GM18873 (cell line): Measurements from ENCODE around the gene ESF1.
"Not testable (repeated sequence)": the region's sequence is repeated elsewhere in the genome, so short reads cannot be mapped to it uniquely, and the experiment has no call there.

Experiments
- ATAC-seq: cut with Tn5 transposase; IDR thresholded peaks from one replicate; pipeline ENCODE4 v1.9.1; 2021; ENCODE audit warnings: mild to moderate bottlenecking, moderate library complexity, moderate number of reproducible peaks; ENCODE audit not compliant: unreplicated experiment, low FRiP score

ESF1 gene

DNA sequence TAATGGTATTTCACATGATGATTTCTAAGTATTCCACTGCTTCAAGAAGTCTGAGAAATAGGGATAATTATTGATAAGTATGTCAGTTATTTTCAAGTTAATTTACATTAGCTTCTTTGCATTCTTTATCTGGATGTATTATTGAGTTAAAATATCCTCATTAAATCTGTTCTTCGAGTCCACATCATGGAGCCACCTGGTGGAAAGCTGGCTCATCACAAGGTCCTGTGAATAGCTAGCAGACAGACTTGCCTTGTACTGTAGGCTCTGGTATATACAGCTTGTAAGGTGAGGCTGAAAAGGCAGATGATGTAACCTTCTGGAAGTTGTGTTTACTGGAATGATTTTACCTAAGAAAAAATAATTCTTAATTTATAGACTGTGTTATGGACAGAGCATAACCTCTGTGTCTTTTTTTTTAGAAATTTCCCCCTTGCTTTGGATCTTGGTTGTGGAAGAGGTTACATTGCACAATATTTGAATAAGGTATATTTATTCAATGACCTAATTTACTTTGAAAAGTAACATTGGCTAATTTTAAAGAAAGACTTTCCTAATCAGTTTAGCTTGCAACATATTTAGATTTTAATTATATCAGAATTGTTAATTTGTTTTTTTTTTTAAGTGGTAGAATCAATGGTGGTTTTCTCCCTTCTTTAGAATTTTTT lies 3.6 kb upstream of the ESF1 start:
- no peak for ATAC-seq

- no peak for ATAC-seq
These were observed 1.6 kb upstream of the ESF1 start for GRCh38 chr20:13786143-13786828.

DNA sequence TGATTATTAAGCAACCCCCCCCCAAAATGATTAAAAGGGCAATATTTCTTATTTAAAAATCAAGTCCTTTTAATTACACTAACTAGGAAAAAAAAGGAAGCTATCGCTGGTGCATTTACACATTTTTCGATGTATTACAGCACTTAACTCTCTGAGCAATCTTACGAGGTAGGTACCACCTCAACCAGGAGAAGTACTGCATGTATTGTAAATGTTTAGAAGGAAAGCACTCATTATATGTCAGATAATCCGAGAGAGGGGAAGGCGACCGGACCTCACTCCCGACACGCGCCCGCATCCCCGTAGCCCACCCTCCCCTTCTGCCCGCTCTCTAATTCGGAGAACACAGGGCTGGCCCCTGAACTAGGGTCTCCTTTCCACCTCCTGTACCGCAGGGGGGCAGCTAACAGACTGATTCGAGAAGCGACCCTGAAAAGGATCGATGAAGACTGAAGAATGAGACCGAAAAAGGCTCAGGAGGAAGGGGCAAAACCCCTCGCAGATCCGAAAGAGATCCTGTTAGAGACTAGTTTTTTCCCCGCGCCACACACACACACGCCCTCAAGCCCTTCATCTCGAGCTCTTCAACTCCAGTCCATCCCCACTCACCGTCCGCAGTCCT lies 337 bp downstream of the ESF1 start:
- no peak for ATAC-seq

DNA sequence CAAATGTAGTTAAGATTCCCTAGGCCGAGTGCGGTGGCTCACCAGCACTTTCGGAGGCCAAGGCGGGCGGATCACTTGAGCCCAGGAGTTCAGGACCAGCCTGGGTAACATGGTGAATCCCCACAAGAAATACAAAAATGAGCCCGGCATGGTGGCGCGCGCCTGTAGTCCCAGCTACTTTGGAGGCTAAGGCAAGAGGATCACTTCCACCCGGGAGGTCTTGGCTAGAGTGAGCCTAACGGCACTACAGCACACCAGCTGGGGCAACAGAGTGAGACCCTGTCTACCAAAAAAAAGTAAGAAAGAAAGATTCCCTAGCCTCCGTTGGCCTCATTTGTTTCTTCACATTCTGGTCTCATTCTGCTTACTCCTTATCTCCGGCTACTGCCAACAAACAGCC lies 1.2 kb downstream of the ESF1 start:
- no peak for ATAC-seq

DNA sequence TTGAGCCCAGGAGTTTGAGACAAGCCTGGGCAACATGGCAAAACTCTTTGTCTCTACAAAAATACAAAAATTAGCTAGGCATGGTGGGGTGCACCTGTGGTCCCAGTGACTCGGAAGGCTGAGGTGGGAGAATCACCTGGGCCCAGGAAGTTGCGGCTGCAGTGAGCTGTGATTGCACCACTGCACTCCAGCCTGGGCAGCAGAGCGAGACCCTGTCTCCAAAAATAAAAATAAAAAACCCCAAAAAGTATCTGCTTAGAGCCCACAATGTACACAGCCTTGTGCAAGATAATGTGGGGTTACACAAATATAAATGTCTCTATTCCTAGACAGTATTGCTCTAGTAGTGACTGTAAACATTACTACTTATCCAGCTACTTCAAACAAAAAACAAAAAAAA lies 5.9 kb downstream of the ESF1 start:
- ATAC-seq: no peak

- ATAC-seq: no peak
These were observed 7.5 kb downstream of the ESF1 start for GRCh38 chr20:13777171-13777601.

- no peak for ATAC-seq
These were observed 8.9 kb downstream of the ESF1 start for GRCh38 chr20:13775867-13776266.

GRCh38 chr20:13772529-13772928 lies 12.2 kb downstream of the ESF1 start:
- no peak for ATAC-seq

DNA sequence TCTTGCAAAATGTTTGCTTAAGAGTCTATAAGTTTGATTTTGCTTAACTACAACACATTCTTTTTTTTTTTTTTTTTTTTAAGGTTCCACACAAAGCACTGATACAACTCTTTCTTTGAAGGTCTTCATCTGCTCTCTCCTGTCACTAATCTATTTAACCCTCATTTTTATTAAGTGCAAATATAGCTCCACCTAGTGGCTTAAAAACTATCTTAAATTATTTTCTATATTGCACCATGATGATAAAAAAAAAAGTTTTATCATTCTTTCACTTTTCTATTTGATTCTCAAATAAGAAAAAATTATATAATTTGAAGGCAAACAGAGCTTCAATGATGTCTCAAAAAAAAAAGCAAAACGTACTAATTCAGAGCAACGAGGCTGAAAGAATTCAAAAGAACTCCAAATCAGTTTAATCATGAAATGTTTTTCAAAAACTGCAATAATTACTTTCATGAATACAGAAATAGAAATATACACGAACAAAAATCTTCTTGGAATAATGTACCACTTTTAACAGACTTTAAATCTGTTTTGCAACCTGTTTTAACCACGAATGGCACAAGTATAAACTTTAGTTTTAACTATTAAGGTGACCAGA lies 12.8 kb downstream of the ESF1 start:
- no peak for ATAC-seq

DNA sequence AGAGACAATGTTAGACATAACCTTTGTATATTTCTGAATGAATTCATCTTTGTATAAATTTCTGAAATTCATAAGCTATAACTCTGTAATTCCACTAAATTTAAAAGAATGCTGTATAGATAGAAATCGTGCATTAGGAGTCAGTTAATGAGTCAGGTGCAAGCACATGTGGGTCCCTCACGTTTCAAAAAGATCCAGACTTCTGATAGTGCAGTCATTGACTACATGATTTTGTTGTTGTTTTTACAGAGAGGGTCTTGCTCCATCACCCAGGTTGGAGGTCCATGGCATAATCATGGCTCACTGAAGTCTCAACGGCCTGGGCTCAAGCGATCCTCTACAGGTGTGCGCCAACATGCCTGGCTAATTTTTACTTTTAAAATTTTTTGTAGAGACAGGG lies 14.6 kb downstream of the ESF1 start:
- no peak for ATAC-seq

GRCh38 chr20:13765868-13766416 lies 18.8 kb downstream of the ESF1 start:
- ATAC-seq: no peak

DNA sequence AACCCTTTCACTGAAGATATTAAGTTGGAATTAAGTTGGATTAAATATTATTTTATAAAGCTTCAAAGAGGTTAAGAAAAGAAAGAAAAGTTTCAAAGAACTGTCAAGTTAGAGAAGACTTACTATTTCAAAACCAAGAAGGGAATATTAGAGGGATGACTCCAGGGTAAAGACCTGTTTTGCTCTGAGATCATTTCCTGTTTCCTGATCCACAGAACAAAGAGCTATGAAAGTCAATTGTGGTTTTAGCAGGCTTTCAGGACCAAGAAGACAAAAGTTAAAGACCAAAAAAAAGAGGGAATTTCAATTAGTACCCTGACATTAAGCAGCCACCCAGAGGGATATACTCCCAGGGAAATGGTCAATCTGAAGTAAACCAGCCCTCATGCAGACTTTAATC lies 19.4 kb downstream of the ESF1 start:
- no peak for ATAC-seq

GRCh38 chr20:13760451-13760946 lies 24.2 kb downstream of the ESF1 start:
- not testable (repeated sequence) for ATAC-seq

DNA sequence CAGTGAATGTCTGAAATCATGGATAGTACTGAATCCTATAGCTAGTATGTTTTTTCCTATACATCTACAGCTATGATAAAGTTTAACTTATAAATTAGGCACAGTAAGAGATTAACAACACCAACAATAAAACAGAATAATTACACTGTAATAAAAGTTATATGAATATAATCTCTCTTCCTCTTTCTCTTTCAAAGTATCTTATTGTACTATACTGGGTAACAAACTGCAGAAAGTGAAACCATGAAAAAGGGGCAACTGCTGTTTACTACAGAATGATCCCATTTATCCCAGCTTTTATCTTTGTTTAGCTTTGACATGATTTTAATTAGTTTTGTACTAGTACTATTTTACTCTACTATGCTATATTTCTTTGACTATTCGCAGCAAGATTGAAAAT lies 25.8 kb downstream of the ESF1 start:
- ATAC-seq: no peak

DNA sequence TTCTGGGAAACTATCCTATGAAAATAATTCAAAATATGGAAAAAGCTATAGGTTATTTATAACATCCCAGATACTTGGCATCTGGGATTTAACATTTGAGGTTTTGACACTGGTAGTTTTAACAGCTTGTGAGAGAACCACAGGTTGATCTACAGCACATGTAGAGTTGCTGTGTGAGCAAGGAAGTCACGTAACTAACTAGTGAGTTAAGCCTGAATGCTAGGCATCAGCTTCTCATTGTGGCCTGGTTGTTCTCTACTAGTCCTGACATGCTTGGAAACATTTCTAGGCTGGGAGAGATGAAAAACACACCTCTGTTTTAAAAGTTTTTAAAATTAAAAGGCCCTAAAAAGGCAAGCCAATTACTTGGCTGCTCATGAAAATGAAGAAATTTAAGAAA lies 28.2 kb downstream of the ESF1 start:
- no peak for ATAC-seq

- ATAC-seq: no peak
These were observed 28.9 kb downstream of the ESF1 start for GRCh38 chr20:13755809-13756208.

DNA sequence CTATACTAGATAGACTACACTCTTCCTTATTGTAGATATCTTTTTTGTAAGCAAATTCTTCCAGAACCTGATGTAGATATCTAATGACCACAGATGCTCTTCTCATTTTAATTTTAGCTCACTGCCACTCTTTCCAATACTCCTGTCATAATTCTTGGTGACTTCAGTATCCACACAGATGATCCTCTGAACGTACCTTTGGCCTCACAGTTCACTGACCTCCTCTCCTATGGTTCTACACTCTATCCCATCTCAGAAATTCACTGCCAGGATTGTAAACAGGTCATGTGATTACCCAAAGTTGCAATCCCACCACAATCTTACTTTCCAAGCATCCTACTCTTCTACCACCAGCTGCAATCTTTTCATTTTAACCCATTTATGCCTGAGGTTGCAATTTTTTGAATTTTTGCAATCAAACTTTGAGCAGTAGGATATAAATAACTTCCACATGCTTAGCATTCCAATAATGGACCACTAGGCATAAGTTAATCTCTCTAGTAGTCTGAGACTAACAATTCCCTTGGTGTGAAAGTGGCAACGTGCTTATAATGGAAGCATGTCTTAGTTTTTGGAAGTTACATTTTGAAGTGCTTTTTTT lies 31.2 kb downstream of the ESF1 start:
- ATAC-seq: no peak

DNA sequence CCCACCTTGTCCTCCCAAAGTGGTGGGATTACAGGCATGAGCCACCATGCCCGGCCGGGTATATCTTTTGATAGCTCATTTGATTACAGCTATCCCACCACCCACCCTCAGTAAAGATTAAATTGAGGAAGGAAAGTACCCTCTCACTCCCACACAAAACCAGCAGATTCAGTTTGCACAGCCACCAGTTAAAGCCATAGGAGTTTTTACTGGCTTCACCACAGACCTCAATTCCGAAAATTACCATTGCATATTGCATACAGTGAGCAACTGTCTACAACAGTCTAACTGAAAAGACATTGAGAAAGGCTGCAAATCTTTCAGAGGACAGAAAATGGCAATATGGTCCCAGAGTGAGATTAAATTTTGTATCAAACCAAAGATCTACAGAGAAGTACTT lies 34.9 kb downstream of the ESF1 start:
- ATAC-seq: no peak

- no peak for ATAC-seq
These were observed 38.9 kb downstream of the ESF1 start for GRCh38 chr20:13745784-13746183.

DNA sequence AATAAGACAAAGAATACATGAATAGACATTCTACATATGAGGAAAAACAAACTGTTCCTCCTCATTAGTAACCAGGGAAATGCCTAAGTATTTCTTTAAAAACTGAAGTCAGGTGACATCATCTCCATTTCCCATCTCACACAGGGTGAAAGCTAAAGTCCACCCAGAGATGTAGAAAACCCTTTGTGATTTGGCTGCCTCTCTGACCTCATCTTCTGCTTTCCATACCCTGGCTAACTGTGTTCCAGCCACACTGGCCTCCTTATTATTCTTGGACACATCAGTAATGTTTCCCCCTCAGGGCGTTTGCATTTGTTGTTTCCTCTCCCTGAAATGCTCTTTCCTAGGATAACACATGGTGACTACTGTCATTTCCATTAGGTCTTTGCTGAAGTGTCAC lies 40.4 kb downstream of the ESF1 start:
- ATAC-seq: no peak

DNA sequence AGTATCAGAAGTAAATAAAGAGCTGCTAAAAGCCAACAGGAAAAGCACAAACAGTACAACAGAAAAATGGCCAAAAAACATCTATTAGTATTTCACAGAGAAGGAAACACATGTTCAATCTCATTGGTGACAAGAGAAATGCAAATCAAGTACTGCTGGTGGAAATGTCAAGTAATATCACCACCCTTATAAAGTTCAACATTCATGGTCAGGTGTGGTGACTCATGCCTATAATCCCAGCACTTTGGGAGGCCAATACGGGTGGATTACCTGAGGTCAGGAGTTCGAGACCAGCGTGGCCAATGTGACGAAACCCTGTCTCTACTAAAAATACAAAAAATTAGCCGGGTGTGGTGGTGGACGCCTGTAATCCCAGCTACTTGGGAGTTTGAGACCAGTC lies 42.8 kb downstream of the ESF1 start:
- ATAC-seq: no peak
